B cell (primary cell): ENCODE data around the gene TOB2. TPM values are rescaled to one million over a fixed set of nuclear protein-coding genes. Genes with fewer than 3 reads are reported as not detected.

ENCODE experiments used
- ATAC-seq: fragments of 200-7000 bp; cut with Tn5 transposase; one replicate; pipeline ENCODE4 v1.10.0; 2021; ENCODE audit warnings: low read depth, mild to moderate bottlenecking, moderate number of reproducible peaks, moderate library complexity
- CTCF ChIA-PET: fragments of 350-600 bp; sonication (Branson Sonifier 250); formaldehyde crosslinking; loops from one replicate; lab custom pipeline; 2021; ENCODE audit warnings: antibody characterized with exemption, inconsistent platforms; lab: Charles Lee
- POLR2A ChIA-PET: fragments of 350-600 bp; sonication (Branson Sonifier 250); formaldehyde crosslinking; loops from one replicate; lab custom pipeline; 2021; ENCODE audit warnings: antibody characterized with exemption; lab: Charles Lee
- DNase-seq: peaks from one replicate; pipeline ENCODE4 v3.0.0; 2013
- H2AFZ ChIP-seq: 2 replicates; pipeline ENCODE4 v1.6.1; 2012; ENCODE audit warnings: mild to moderate bottlenecking, low read depth, low read length; ENCODE audit not compliant: insufficient read depth, poor library complexity, severe bottlenecking
- H3K27ac ChIP-seq, 2 donors: 1 replicate in 1 of 2; 2 replicates in 1 of 2; pipeline ENCODE4 v1.5.1; 2012 to 2013; ENCODE audit warnings: low read length in 2 of 2, mild to moderate bottlenecking in 2 of 2, moderate library complexity in 1 of 2
- H3K27me3 ChIP-seq, 4 experiments: fragments of 200-600 bp in 1 of 4; sonication (generic) in 1 of 4; replicated peaks in 1 of 4; 1 replicate in 2 of 4; 2 replicates in 2 of 4; pipeline versions ENCODE4 v1.6.1 to v1.7.0; 2013 to 2016; ENCODE audit warnings: low read length in 3 of 4, mild to moderate bottlenecking in 2 of 4, mixed read lengths in 1 of 4, moderate library complexity in 1 of 4; ENCODE audit not compliant: insufficient read depth in 4 of 4, control insufficient read depth in 3 of 4; ENCODE audit errors: control extremely low read depth in 1 of 4
- H3K36me3 ChIP-seq, 2 experiments: replicated peaks in 1 of 2; 1 replicate in 1 of 2; 2 replicates in 1 of 2; pipeline versions ENCODE4 v1.6.1 to v1.7.1; 2013; ENCODE audit warnings: low read length in 1 of 2; ENCODE audit not compliant: insufficient read depth in 2 of 2, control insufficient read depth in 1 of 2; ENCODE audit errors: control extremely low read depth in 1 of 2, extremely low read depth in 1 of 2
- H3K4me1 ChIP-seq, 2 donors: fragments of 200-600 bp in 1 of 2; sonication (generic) in 1 of 2; 1 replicate in 1 of 2; 2 replicates in 1 of 2; pipeline versions ENCODE4 v1.5.1 to v1.6.1; 2013 to 2017; ENCODE audit warnings: low read length in 2 of 2; ENCODE audit not compliant: control insufficient read depth in 2 of 2, insufficient read depth in 2 of 2
- H3K4me2 ChIP-seq: replicated peaks from 2 replicates; pipeline ENCODE3; 2012; ENCODE audit warnings: mild to moderate bottlenecking, low read depth, low read length; ENCODE audit not compliant: poor library complexity, severe bottlenecking
- H3K4me3 ChIP-seq, 5 experiments: fragments of 200-600 bp in 1 of 5; sonication (generic) in 1 of 5; 1 replicate in 3 of 5; 2 replicates in 2 of 5; pipeline versions ENCODE4 v1.5.1 to v1.7.0; 2011 to 2016; ENCODE audit warnings: low read length in 4 of 5, mild to moderate bottlenecking in 4 of 5, low read depth in 2 of 5, control low read depth in 1 of 5, moderate library complexity in 1 of 5; ENCODE audit not compliant: insufficient read depth in 1 of 5; ENCODE audit errors: control extremely low read depth in 1 of 5, extremely low read depth in 1 of 5
- H3K79me2 ChIP-seq: fragments of 200-600 bp; sonication (generic); one replicate; pipeline ENCODE4 v1.6.0; 2016; ENCODE audit warnings: low read length; ENCODE audit not compliant: control insufficient read depth, insufficient read depth
- H3K9ac ChIP-seq: fragments of 200-600 bp; sonication (generic); 2 replicates; pipeline ENCODE4 v1.6.1; 2017; ENCODE audit warnings: mild to moderate bottlenecking, low read length, moderate library complexity
- H3K9me3 ChIP-seq, 3 donors: one replicate each; pipeline versions ENCODE4 v1.6.1 to v1.7.1; 2013; ENCODE audit warnings: low read length in 2 of 3; ENCODE audit not compliant: control insufficient read depth in 2 of 3, insufficient read depth in 1 of 3; ENCODE audit errors: control extremely low read depth in 1 of 3
- H4K20me1 ChIP-seq: 2 replicates; pipeline ENCODE4 v1.6.0; 2012; ENCODE audit warnings: mild to moderate bottlenecking, low read length; ENCODE audit not compliant: insufficient read depth, control insufficient read depth, poor library complexity, severe bottlenecking
- H3K27ac Mint-ChIP-seq: one replicate; pipeline ENCODE4 v1.8.0; 2021; ENCODE audit warnings: mixed read lengths
- H3K27me3 Mint-ChIP-seq: one replicate; pipeline ENCODE4 v1.8.0; 2021; ENCODE audit warnings: mixed read lengths
- H3K4me1 Mint-ChIP-seq: one replicate; pipeline ENCODE4 v1.8.0; 2021; ENCODE audit warnings: mixed read lengths
- H3K4me3 Mint-ChIP-seq: one replicate; pipeline ENCODE4 v1.8.0; 2021; ENCODE audit warnings: mixed read lengths
- H3K9me3 Mint-ChIP-seq: one replicate; pipeline ENCODE4 v1.8.0; 2022; ENCODE audit warnings: mixed read lengths; ENCODE audit not compliant: insufficient read depth
- EZH2 ChIP-seq: IDR thresholded peaks from 2 replicates; pipeline ENCODE4 v1.6.1; 2012; ENCODE audit warnings: borderline replicate concordance, low read depth, mild to moderate bottlenecking, moderate library complexity, low read length; ENCODE audit not compliant: insufficient read depth, poor library complexity, severe bottlenecking
- WGBS: methylation state at CpG from one replicate; pipeline ENCODE4 v1.1.5; 2013; ENCODE audit warnings: missing lambda C conversion rate; ENCODE audit not compliant: insufficient coverage; 5-methylcytosine and 5-hydroxymethylcytosine counted together
- intact Hi-C: fragments of 100-400 bp; cut with micrococcal nuclease; formaldehyde crosslinking; loops from one replicate; pipeline ENCODE4 v1.10.0; 2022
- polyA plus RNA-seq: library from polyadenylated mRNA; depleted of rRNA; stranded (reverse); fragments of >200 nt; gene quantifications from 2 replicates; pipeline ENCODE4 v1.2.3, GENCODE V29; 2012
- total RNA-seq, 2 donors: library from RNA; stranded (reverse); fragments of 120-200 nt in 1 of 2; gene quantifications; 1 replicate in 1 of 2; 2 replicates in 1 of 2; pipeline versions ENCODE4 v1.2.3 to v1.2.4, GENCODE V29; 2013 to 2022
- TF ChIP-seq, protein P1 (sequence below): fragments of 200-600 bp; IDR thresholded peaks from one replicate; pipeline ENCODE4 v1.8.0; 2022; ENCODE audit warnings: antibody characterized with exemption, mild to moderate bottlenecking

TOB2 gene
- total and polyA plus RNA-seq, 2 donors (not counting 1 experiment from before 2014, with no cell fraction given), result 40.4 to 56.0 TPM

DNA sequence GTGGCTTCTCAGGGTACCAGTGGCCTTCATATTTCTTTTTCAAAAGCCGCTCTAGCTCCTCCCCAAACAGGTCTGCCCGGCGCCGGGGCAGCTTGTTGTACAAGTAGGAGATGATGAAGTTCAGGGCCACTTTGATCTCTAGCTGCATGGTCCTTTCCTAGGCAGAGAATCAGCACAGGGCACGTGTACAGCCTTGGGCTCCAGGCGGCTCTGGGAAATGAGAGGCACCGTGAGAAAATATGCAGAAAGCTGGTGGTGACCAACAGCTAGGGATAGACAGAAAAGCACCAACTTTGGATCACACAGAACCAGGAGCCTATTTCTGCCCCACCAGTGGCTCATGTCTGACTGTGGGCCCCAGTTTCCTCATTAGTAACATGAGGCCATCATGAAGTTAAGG lies 9.4 kb downstream of the TOB2 start:
- no peaks in the 10 kb centered on the region for H3K9me3 Mint-ChIP-seq
- POLR2A ChIA-PET, result interaction anchor here (0.5 kb wide), 1 partner anchor 49 kb away, joined by 3 read pairs; no protein-coding TSS in a partner anchor
- WGBS, result 95% methylated on average over 7 of the region's 7 CpGs
- DNase-seq, result no peak
- Histone ChIP-seq H2AFZ (no peak overlapping the region), H3K9ac (no peak overlapping the region), H3K4me2 (no peak overlapping the region), H3K4me1 (peaks cover 0 to 9% of the 10 kb centered on the region in 2 donors), H3K79me2 (peaks cover 89% of the 10 kb centered on the region), H3K27ac (no peak overlapping the region), H3K4me3 (no peak overlapping the region), H3K36me3 (peaks cover 2 to 49% of the 10 kb centered on the region in 2 experiments), H4K20me1 (peaks cover 73% of the 10 kb centered on the region), H3K9me3 (no peaks in the 10 kb centered on the region), H3K27me3 (no peaks in the 10 kb centered on the region)
- H3K27ac Mint-ChIP-seq, result peak overlapping the region; percentile 20
- no peak for ATAC-seq
- H3K27me3 Mint-ChIP-seq, result no peaks in the 10 kb centered on the region
- CTCF ChIA-PET, result interaction anchor here (1.1 to 1.4 kb wide), 2 partner anchors 29 to 80 kb away, joined by 3 read pairs; no protein-coding TSS in a partner anchor
- intact Hi-C loops, result no loop called here
- TF ChIP-seq, protein P1, sequence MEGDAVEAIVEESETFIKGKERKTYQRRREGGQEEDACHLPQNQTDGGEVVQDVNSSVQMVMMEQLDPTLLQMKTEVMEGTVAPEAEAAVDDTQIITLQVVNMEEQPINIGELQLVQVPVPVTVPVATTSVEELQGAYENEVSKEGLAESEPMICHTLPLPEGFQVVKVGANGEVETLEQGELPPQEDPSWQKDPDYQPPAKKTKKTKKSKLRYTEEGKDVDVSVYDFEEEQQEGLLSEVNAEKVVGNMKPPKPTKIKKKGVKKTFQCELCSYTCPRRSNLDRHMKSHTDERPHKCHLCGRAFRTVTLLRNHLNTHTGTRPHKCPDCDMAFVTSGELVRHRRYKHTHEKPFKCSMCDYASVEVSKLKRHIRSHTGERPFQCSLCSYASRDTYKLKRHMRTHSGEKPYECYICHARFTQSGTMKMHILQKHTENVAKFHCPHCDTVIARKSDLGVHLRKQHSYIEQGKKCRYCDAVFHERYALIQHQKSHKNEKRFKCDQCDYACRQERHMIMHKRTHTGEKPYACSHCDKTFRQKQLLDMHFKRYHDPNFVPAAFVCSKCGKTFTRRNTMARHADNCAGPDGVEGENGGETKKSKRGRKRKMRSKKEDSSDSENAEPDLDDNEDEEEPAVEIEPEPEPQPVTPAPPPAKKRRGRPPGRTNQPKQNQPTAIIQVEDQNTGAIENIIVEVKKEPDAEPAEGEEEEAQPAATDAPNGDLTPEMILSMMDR, result no peak
- TF ChIP-seq EZH2, result no peak
- H3K4me1 Mint-ChIP-seq, result peaks cover 19% of the 10 kb centered on the region
- H3K4me3 Mint-ChIP-seq, result no peak overlapping the region

DNA sequence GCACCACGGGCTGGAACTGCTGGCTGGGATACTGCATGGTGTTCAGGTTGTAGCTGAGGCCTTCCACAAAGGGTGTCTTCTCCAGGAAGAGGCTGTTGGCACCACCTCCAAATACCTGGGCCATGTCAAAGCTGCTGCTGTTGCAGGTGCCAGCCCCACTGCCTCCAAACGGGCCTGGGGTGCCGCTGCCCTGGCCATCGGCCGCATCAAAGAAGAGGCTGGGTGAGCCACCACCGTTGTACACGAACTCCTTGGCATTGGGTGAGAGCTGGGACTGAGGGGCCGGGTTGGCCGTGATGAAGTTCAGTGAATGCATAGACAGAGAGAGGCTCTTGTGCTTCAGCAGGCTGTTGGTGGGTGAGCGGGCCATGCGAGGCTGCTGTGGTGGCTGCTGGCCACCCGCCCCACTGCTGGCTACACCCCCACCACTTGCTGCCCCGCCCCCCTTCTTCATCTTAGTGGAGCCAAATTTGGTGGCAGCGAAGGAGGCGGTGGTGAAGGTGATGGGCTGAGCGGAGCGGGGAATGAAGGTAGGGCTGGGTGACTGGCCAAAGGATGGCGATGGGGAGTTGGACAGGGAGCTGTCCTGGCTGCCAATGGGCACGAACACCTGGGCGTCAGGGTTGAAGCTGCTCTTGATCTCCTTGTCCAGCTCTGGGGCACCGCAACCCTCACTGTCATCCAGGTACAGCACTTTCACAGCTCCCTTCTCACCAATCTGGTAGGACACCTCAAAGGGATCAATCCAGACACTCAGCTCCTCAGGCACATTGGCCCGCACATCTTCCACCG lies 10.1 kb downstream of the TOB2 start:
- Histone ChIP-seq H4K20me1 (peaks cover 77% of the 10 kb centered on the region), H2AFZ (no peak overlapping the region), H3K9me3 (no peaks in the 10 kb centered on the region), H3K4me1 (peaks cover 0 to 9% of the 10 kb centered on the region in 2 donors), H3K4me3 (no peak overlapping the region), H3K9ac (no peak overlapping the region), H3K36me3 (peaks cover 2 to 55% of the 10 kb centered on the region in 2 experiments), H3K4me2 (no peak overlapping the region), H3K27me3 (no peaks in the 10 kb centered on the region), H3K79me2 (peaks cover 89% of the 10 kb centered on the region), H3K27ac (no peak overlapping the region)
- WGBS, result 94% methylated on average over 19 of the region's 23 CpGs
- Mint-ChIP-seq H3K4me1 (peaks cover 20% of the 10 kb centered on the region), H3K9me3 (no peaks in the 10 kb centered on the region), H3K27ac (no peak overlapping the region), H3K27me3 (no peaks in the 10 kb centered on the region), H3K4me3 (no peak overlapping the region)
- CTCF ChIA-PET, result interaction anchor here (1.1 to 1.4 kb wide), 2 partner anchors 28 to 81 kb away, joined by 3 read pairs; no protein-coding TSS in a partner anchor
- POLR2A ChIA-PET, result interaction anchor here (0.5 to 0.6 kb wide), 3 partner anchors 11 to 50 kb away, joined by 3 to 7 read pairs (median 3); no protein-coding TSS in a partner anchor
- DNase-seq (no peak), ATAC-seq (no peak)
- intact Hi-C loops, result no loop called here
- TF ChIP-seq EZH2, result no peak
- TF ChIP-seq, protein P1, result no peak
